Measurements from ENCODE around the gene ENTREP3. TPM values are rescaled to one million over a fixed set of nuclear protein-coding genes. Genes with fewer than 3 reads are reported as not detected.
A peak's percentile ranks its signal among the peaks of the same experiment; 100 is the strongest.

The ENTREP3 gene
- total RNA-seq, 1 donor from 2014 or later: 51.1 TPM

GRCh38 chr1:155227261-155228095 lies 27.8 kb downstream of the ENTREP3 start:
- Histone ChIP-seq H3K4me1 (ENCODE audit: insufficient read depth, low read length) (peaks cover 39% of the 10 kb centered on the region), H3K9me3 (ENCODE audit: insufficient read depth, low read depth, low read length) (no peaks in the 10 kb centered on the region), H3K36me3 (ENCODE audit: insufficient read depth, low read length) (no peaks in the 10 kb centered on the region), H3K9ac (ENCODE audit: low read length) (peak overlapping the region; percentile 92), H3K79me2 (ENCODE audit: insufficient read depth, low read length) (peaks cover 19% of the 10 kb centered on the region), H3K4me3 (ENCODE audit: insufficient read depth, low read depth, low read length) (peak overlapping the region; percentile 84), H2AFZ (ENCODE audit: low read depth, low read length) (peak overlapping the region; percentile 83), H3K27me3 (ENCODE audit: insufficient read depth, low read length) (no peaks in the 10 kb centered on the region), H4K20me1 (ENCODE audit: insufficient read depth, low read length) (no peaks in the 10 kb centered on the region), H3K27ac (ENCODE audit: low read depth, low read length) (peak overlapping the region; percentile 84), H3K4me2 (ENCODE audit: low read length) (peak overlapping the region; percentile 95)
- DNase-seq (ENCODE audit: low read depth): peak; percentile 95
- Mint-ChIP-seq H3K9me3 (ENCODE audit: unreplicated experiment) (peaks cover 4% of the 10 kb centered on the region), H3K36me3 (ENCODE audit: low read depth, unreplicated experiment) (no peaks in the 10 kb centered on the region), H3K27me3 (ENCODE audit: low read depth, unreplicated experiment) (no peaks in the 10 kb centered on the region), H3K27ac (ENCODE audit: unreplicated experiment) (peak overlapping the region; percentile 97), H3K4me3 (ENCODE audit: unreplicated experiment) (peak overlapping the region; percentile 89), H3K4me1 (ENCODE audit: low read depth, unreplicated experiment) (peaks cover 34% of the 10 kb centered on the region)
- no peak for FAIRE-seq
- no peak for TF ChIP-seq EZH2 (IDR thresholded peaks at IDR 0.05; ENCODE audit: insufficient read depth, low read length)
- no peak for TF ChIP-seq CTCF (IDR thresholded peaks at IDR 0.05; ENCODE audit: insufficient read depth, low read depth, low read length)

GRCh38 chr1:155226910-155227260 lies 28.4 kb downstream of the ENTREP3 start:
- Mint-ChIP-seq H3K27me3 (ENCODE audit: low read depth, unreplicated experiment) (no peaks in the 10 kb centered on the region), H3K4me1 (ENCODE audit: low read depth, unreplicated experiment) (peaks cover 28% of the 10 kb centered on the region)

More at GRCh38 chr1:155226910-155227260, 28.4 kb downstream of the ENTREP3 start:
- no peaks in the 10 kb centered on the region for H3K9me3 ChIP-seq (ENCODE audit: insufficient read depth, low read depth, low read length)
- no peaks in the 10 kb centered on the region for H3K36me3 ChIP-seq (ENCODE audit: insufficient read depth, low read length)
- H3K27me3 ChIP-seq (ENCODE audit: insufficient read depth, low read length): no peaks in the 10 kb centered on the region
- H3K27ac ChIP-seq (ENCODE audit: low read depth, low read length): peak overlapping the region; percentile 84
- peaks cover 34% of the 10 kb centered on the region for H3K4me1 ChIP-seq (ENCODE audit: insufficient read depth, low read length)
- FAIRE-seq: no peak
- no peak for DNase-seq (ENCODE audit: low read depth)
- H3K9ac ChIP-seq (ENCODE audit: low read length): peak overlapping the region; percentile 92
- H3K9me3 Mint-ChIP-seq (ENCODE audit: unreplicated experiment): peaks cover 4% of the 10 kb centered on the region
- peak overlapping the region; percentile 84 for H3K4me3 ChIP-seq (ENCODE audit: insufficient read depth, low read depth, low read length)
- peaks cover 19% of the 10 kb centered on the region for H3K79me2 ChIP-seq (ENCODE audit: insufficient read depth, low read length)
- TF ChIP-seq CTCF (IDR thresholded peaks at IDR 0.05; ENCODE audit: insufficient read depth, low read depth, low read length) (no peak), EZH2 (IDR thresholded peaks at IDR 0.05; ENCODE audit: insufficient read depth, low read length) (no peak)
- no peaks in the 10 kb centered on the region for H4K20me1 ChIP-seq (ENCODE audit: insufficient read depth, low read length)
- peak overlapping the region; percentile 97 for H3K27ac Mint-ChIP-seq (ENCODE audit: unreplicated experiment)
- peak overlapping the region; percentile 95 for H3K4me2 ChIP-seq (ENCODE audit: low read length)
- peak overlapping the region; percentile 62 for H2AFZ ChIP-seq (ENCODE audit: low read depth, low read length)
- no peaks in the 10 kb centered on the region for H3K36me3 Mint-ChIP-seq (ENCODE audit: low read depth, unreplicated experiment)
- peak overlapping the region; percentile 89 for H3K4me3 Mint-ChIP-seq (ENCODE audit: unreplicated experiment)

Measured in astrocyte (in vitro differentiated cells and primary cell).